IMR-90 (cell line): Measurements from ENCODE around the gene C10orf120. TPM values are rescaled to one million over a fixed set of nuclear protein-coding genes. Genes with fewer than 3 reads are reported as not detected.

Experiments used
- ATAC-seq: fragments of 200-7000 bp; cut with Tn5 transposase; 2 replicates; pipeline ENCODE4 v1.9.1; 2020; ENCODE audit warnings: low read depth, mild to moderate bottlenecking, moderate library complexity
- BruUV-seq: library from RNA; stranded (reverse); fragments of 400-500 nt; replicated peaks from 2 replicates; lab custom pipeline; 2021; lab: Mats Ljungman, UMichigan
- CTCF ChIA-PET: fragments of 300-600 bp; formaldehyde crosslinking; extraction: SDS; loops from one replicate; lab custom pipeline; 2021; ENCODE audit warnings: antibody characterized with exemption; lab: Yijun Ruan, JAX
- POLR2A ChIA-PET: fragments of 300-600 bp; sonication (Branson Sonifier 250); formaldehyde crosslinking; loops from one replicate; lab custom pipeline; 2022; ENCODE audit warnings: antibody characterized with exemption; ENCODE audit not compliant: unreplicated experiment; lab: Charles Lee
- DNase-seq: peaks from one replicate; pipeline ENCODE4 v3.0.0; 2013
- H2AFZ ChIP-seq: replicated peaks from 2 replicates; pipeline ENCODE3; 2013; ENCODE audit warnings: low read length, mild to moderate bottlenecking; ENCODE audit not compliant: poor library complexity
- H2AK5ac ChIP-seq: 2 replicates; pipeline ENCODE4 v1.6.1; 2013; ENCODE audit warnings: low read depth, low read length, inconsistent platforms
- H2AK9ac ChIP-seq: replicated peaks from 2 replicates; pipeline ENCODE3; 2013; ENCODE audit warnings: mild to moderate bottlenecking, low read depth, low read length, moderate library complexity; ENCODE audit not compliant: poor library complexity
- H2BK120ac ChIP-seq: 2 replicates; pipeline ENCODE4 v1.6.1; 2013; ENCODE audit warnings: low read depth, low read length, inconsistent platforms
- H2BK15ac ChIP-seq: 3 replicates; pipeline ENCODE4 v1.6.1; 2013; ENCODE audit warnings: low read depth, low read length, inconsistent platforms
- H2BK20ac ChIP-seq: 2 replicates; pipeline ENCODE4 v1.6.1; 2013; ENCODE audit warnings: low read depth, mild to moderate bottlenecking, inconsistent platforms, low read length, moderate library complexity
- H2BK5ac ChIP-seq: 2 replicates; pipeline ENCODE4 v1.6.1; 2013; ENCODE audit warnings: mild to moderate bottlenecking, low read depth, low read length, inconsistent platforms; ENCODE audit not compliant: poor library complexity, severe bottlenecking
- H3K14ac ChIP-seq: replicated peaks from 2 replicates; pipeline ENCODE4 v1.6.1; 2013; ENCODE audit warnings: low read depth, low read length, inconsistent platforms
- H3K18ac ChIP-seq: 2 replicates; pipeline ENCODE4 v1.6.1; 2013; ENCODE audit warnings: low read depth, low read length, control low read depth
- H3K23ac ChIP-seq: 2 replicates; pipeline ENCODE4 v1.6.1; 2013; ENCODE audit warnings: low read depth, low read length, inconsistent platforms
- H3K27ac ChIP-seq: 2 replicates; pipeline ENCODE4 v1.5.1; 2013; ENCODE audit warnings: mild to moderate bottlenecking, control low read depth, low read length; ENCODE audit not compliant: insufficient read depth
- H3K27me3 ChIP-seq: 2 replicates; pipeline ENCODE4 v1.6.1; 2013; ENCODE audit warnings: low read length; ENCODE audit not compliant: control insufficient read depth, insufficient read depth
- H3K36me3 ChIP-seq: 2 replicates; pipeline ENCODE4 v1.6.1; 2013; ENCODE audit warnings: low read length, mixed read lengths; ENCODE audit not compliant: control insufficient read depth, insufficient read depth
- H3K4ac ChIP-seq: 2 replicates; pipeline ENCODE4 v1.6.1; 2013; ENCODE audit warnings: low read depth, low read length, inconsistent platforms
- H3K4me1 ChIP-seq: 2 replicates; pipeline ENCODE4 v1.6.1; 2013; ENCODE audit warnings: low read length, mixed read lengths; ENCODE audit not compliant: control insufficient read depth, insufficient read depth
- H3K4me2 ChIP-seq: 2 replicates; pipeline ENCODE4 v1.6.1; 2013; ENCODE audit warnings: low read depth, mild to moderate bottlenecking, control low read depth, low read length, moderate library complexity
- H3K4me3 ChIP-seq: 2 replicates; pipeline ENCODE4 v1.5.1; 2013; ENCODE audit warnings: low read depth, mild to moderate bottlenecking, control low read depth, low read length, moderate library complexity; ENCODE audit not compliant: insufficient read depth
- H3K56ac ChIP-seq: 2 replicates; pipeline ENCODE4 v1.6.1; 2013; ENCODE audit warnings: low read length, inconsistent platforms; ENCODE audit not compliant: insufficient read depth; ENCODE audit errors: extremely low read depth
- H3K79me1 ChIP-seq, 2 experiments: 2 replicates each; pipeline ENCODE4 v1.6.1; 2013; ENCODE audit warnings: low read length in 2 of 2, inconsistent platforms in 1 of 2, low read depth in 1 of 2
- H3K9ac ChIP-seq: 2 replicates; pipeline ENCODE4 v1.6.1; 2013; ENCODE audit warnings: low read depth, low read length, control low read depth
- H3K9me1 ChIP-seq: 2 replicates; pipeline ENCODE4 v1.6.1; 2013; ENCODE audit warnings: low read length, inconsistent platforms; ENCODE audit not compliant: insufficient read depth
- H3K9me3 ChIP-seq: 2 replicates; pipeline ENCODE4 v1.6.1; 2013; ENCODE audit warnings: low read length; ENCODE audit not compliant: control insufficient read depth, insufficient read depth
- H4K20me1 ChIP-seq: 2 replicates; pipeline ENCODE4 v1.6.1; 2013; ENCODE audit warnings: low read length, inconsistent platforms; ENCODE audit not compliant: insufficient read depth
- H4K5ac ChIP-seq: 2 replicates; pipeline ENCODE4 v1.6.1; 2013; ENCODE audit warnings: mild to moderate bottlenecking, low read depth, low read length, control low read depth
- H4K8ac ChIP-seq, 2 experiments: 2 replicates each; pipeline ENCODE4 v1.6.1; 2013; ENCODE audit warnings: low read depth in 2 of 2, low read length in 2 of 2, control low read depth in 1 of 2, inconsistent platforms in 1 of 2
- H4K91ac ChIP-seq: 2 replicates; pipeline ENCODE4 v1.6.1; 2013; ENCODE audit warnings: low read depth, low read length, inconsistent platforms; ENCODE audit not compliant: insufficient read depth
- BHLHE40 ChIP-seq: fragments of 150-350 bp; IDR thresholded peaks from 2 replicates; pipeline ENCODE4 v1.6.1; 2016; ENCODE audit warnings: mild to moderate bottlenecking, low read depth, low read length
- CEBPB ChIP-seq: IDR thresholded peaks from 2 replicates; pipeline ENCODE4 v1.6.1; 2012; ENCODE audit warnings: low read depth, low read length, improper control_type of control experiment
- CHD1 ChIP-seq: IDR thresholded peaks from 2 replicates; pipeline ENCODE4 v1.6.1; 2012; ENCODE audit warnings: low read depth, low read length, improper control_type of control experiment
- ELK1 ChIP-seq: fragments of 150-350 bp; IDR thresholded peaks from 2 replicates; pipeline ENCODE4 v1.6.1; 2016; ENCODE audit warnings: low read depth, mild to moderate bottlenecking, low read length, moderate library complexity, borderline replicate concordance
- FOS ChIP-seq: fragments of 150-350 bp; IDR thresholded peaks from 2 replicates; pipeline ENCODE4 v1.6.1; 2016; ENCODE audit warnings: low read depth, low read length
- MAFK ChIP-seq: IDR thresholded peaks from 2 replicates; pipeline ENCODE4 v1.6.1; 2012; ENCODE audit warnings: low read depth, low read length, improper control_type of control experiment
- MAZ ChIP-seq: IDR thresholded peaks from 2 replicates; pipeline ENCODE4 v1.6.1; 2012; ENCODE audit warnings: low read depth, mild to moderate bottlenecking, low read length, improper control_type of control experiment, moderate library complexity, borderline replicate concordance
- MXI1 ChIP-seq: IDR thresholded peaks from 2 replicates; pipeline ENCODE4 v1.6.1; 2012; ENCODE audit warnings: low read depth, mild to moderate bottlenecking, low read length, moderate library complexity, borderline replicate concordance
- NFE2L2 ChIP-seq: fragments of 150-350 bp; IDR thresholded peaks from 2 replicates; pipeline ENCODE4 v1.6.1; 2016; ENCODE audit warnings: low read depth, mild to moderate bottlenecking, low read length
- POLR2A ChIP-seq: IDR thresholded peaks from 2 replicates; pipeline ENCODE4 v1.6.1; 2012; ENCODE audit warnings: mild to moderate bottlenecking, low read depth, low read length
- RAD21 ChIP-seq: IDR thresholded peaks from 2 replicates; pipeline ENCODE4 v1.6.1; 2012; ENCODE audit warnings: low read length, improper control_type of control experiment
- RCOR1 ChIP-seq: IDR thresholded peaks from 2 replicates; pipeline ENCODE4 v1.6.1; 2012; ENCODE audit warnings: mild to moderate bottlenecking, low read length, improper control_type of control experiment; ENCODE audit not compliant: insufficient replicate concordance
- RFX5 ChIP-seq: IDR thresholded peaks from 2 replicates; pipeline ENCODE4 v1.8.0; 2012; ENCODE audit warnings: low read depth, mild to moderate bottlenecking, low read length, moderate library complexity
- SMC3 ChIP-seq: fragments of 150-350 bp; IDR thresholded peaks from 2 replicates; pipeline ENCODE4 v1.6.1; 2016; ENCODE audit warnings: low read depth, mild to moderate bottlenecking, antibody characterized with exemption, low read length, moderate library complexity
- WGBS, 2 experiments: methylation state at CpG; one replicate each; pipeline versions ENCODE4 v1.1.5 to v1.1.7; 2013; ENCODE audit warnings: missing lambda C conversion rate in 2 of 2; ENCODE audit not compliant: insufficient read length in 1 of 2; ENCODE audit errors: extremely low coverage in 2 of 2; 5-methylcytosine and 5-hydroxymethylcytosine counted together
- dilution Hi-C: fragments of 300-500 bp; cut with HindIII; formaldehyde crosslinking; loops from one replicate; pipeline ENCODE4 v1.14.3; 2018; ENCODE audit warnings: low sequenced_read_pairs; ENCODE audit not compliant: unreplicated experiment
- in situ Hi-C: fragments of 300-500 bp; cut with MboI; formaldehyde crosslinking; loops from 3 replicates; pipeline ENCODE4 v1.14.3; 2019; ENCODE audit warnings: low sequenced_read_pairs, inconsistent platforms, mixed read lengths
- intact Hi-C: fragments of 100-400 bp; cut with micrococcal nuclease; formaldehyde crosslinking; loops from 2 replicates; pipeline ENCODE4 v1.10.0; 2022
- polyA plus RNA-seq, 3 experiments: library from polyadenylated mRNA; depleted of rRNA; stranded (reverse); fragments of >200 nt; gene quantifications; 2 replicates each; pipeline ENCODE4 v1.2.3, GENCODE V29; 2012; ENCODE audit warnings: low replicate concordance in 1 of 3
- total RNA-seq: library from RNA; depleted of rRNA; stranded (reverse); fragments of >200 nt; gene quantifications from 2 replicates; pipeline ENCODE4 v1.2.3, GENCODE V29; 2012
- TF ChIP-seq, protein P1 (sequence below): conservative IDR thresholded peaks from 2 replicates; pipeline ENCODE4 v1.5.1; 2012; ENCODE audit warnings: mild to moderate bottlenecking, low read depth, low read length, improper control_type of control experiment
- TF ChIP-seq, protein P2 (sequence below): fragments of 150-350 bp; IDR thresholded peaks from 2 replicates; pipeline ENCODE4 v1.6.1; 2017; ENCODE audit warnings: mild to moderate bottlenecking, antibody characterized with exemption, low read length, low read depth

Gene C10orf120
- total and polyA plus RNA-seq, 2 of the 4 experiments (the other 2 are of a cell fraction): not detected

GRCh38 chr10:122682522-122682921 lies 17.1 kb downstream of the C10orf120 start:
- H4K5ac ChIP-seq: no peak overlapping the region
- BruUV-seq: no TSS peak
- H2AFZ ChIP-seq: no peak overlapping the region
- no peaks in the 10 kb centered on the region for H3K9me3 ChIP-seq
- H4K20me1 ChIP-seq: no peaks in the 10 kb centered on the region
- TF ChIP-seq, protein P1, sequence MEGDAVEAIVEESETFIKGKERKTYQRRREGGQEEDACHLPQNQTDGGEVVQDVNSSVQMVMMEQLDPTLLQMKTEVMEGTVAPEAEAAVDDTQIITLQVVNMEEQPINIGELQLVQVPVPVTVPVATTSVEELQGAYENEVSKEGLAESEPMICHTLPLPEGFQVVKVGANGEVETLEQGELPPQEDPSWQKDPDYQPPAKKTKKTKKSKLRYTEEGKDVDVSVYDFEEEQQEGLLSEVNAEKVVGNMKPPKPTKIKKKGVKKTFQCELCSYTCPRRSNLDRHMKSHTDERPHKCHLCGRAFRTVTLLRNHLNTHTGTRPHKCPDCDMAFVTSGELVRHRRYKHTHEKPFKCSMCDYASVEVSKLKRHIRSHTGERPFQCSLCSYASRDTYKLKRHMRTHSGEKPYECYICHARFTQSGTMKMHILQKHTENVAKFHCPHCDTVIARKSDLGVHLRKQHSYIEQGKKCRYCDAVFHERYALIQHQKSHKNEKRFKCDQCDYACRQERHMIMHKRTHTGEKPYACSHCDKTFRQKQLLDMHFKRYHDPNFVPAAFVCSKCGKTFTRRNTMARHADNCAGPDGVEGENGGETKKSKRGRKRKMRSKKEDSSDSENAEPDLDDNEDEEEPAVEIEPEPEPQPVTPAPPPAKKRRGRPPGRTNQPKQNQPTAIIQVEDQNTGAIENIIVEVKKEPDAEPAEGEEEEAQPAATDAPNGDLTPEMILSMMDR: no peak
- TF ChIP-seq, protein P2, sequence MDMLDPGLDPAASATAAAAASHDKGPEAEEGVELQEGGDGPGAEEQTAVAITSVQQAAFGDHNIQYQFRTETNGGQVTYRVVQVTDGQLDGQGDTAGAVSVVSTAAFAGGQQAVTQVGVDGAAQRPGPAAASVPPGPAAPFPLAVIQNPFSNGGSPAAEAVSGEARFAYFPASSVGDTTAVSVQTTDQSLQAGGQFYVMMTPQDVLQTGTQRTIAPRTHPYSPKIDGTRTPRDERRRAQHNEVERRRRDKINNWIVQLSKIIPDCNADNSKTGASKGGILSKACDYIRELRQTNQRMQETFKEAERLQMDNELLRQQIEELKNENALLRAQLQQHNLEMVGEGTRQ: no peak
- TF ChIP-seq POLR2A (no peak), BHLHE40 (no peak), MXI1 (no peak), MAZ (no peak), CHD1 (no peak), RAD21 (no peak), SMC3 (no peak), FOS (no peak), CEBPB (no peak), MAFK (no peak), ELK1 (no peak), NFE2L2 (no peak), RFX5 (no peak), RCOR1 (no peak)
- DNase-seq (no peak), ATAC-seq (no peak)
- no peak overlapping the region for H2BK5ac ChIP-seq
- H2BK120ac ChIP-seq: no peak overlapping the region
- H4K91ac ChIP-seq: no peak overlapping the region
- H3K4me1 ChIP-seq: no peaks in the 10 kb centered on the region
- H3K27me3 ChIP-seq: no peaks in the 10 kb centered on the region
- no peak overlapping the region for H2BK20ac ChIP-seq
- dilution Hi-C loops: no loop called here
- H2AK9ac ChIP-seq: no peak overlapping the region
- no peak overlapping the region for H3K4me2 ChIP-seq
- CTCF ChIA-PET: no interaction called here
- no peak overlapping the region for H4K8ac ChIP-seq
- no peak overlapping the region for H2BK15ac ChIP-seq
- intact Hi-C loops: no loop called here
- no peak overlapping the region for H3K18ac ChIP-seq
- in situ Hi-C loops: no loop called here
- no peak overlapping the region for H3K4ac ChIP-seq
- H3K23ac ChIP-seq: no peak overlapping the region
- no peaks in the 10 kb centered on the region for H3K36me3 ChIP-seq
- H2AK5ac ChIP-seq: no peak overlapping the region
- H3K9ac ChIP-seq: no peak overlapping the region
- H3K27ac ChIP-seq: no peak overlapping the region
- no peaks in the 10 kb centered on the region for H3K9me1 ChIP-seq
- no peak overlapping the region for H3K4me3 ChIP-seq
- no CpG with 5 or more reads among the region's 5 CpGs for WGBS, 2 experiments
- H3K79me1 ChIP-seq: no peaks in the 10 kb centered on the region
- POLR2A ChIA-PET: no interaction called here
- no peak overlapping the region for H3K14ac ChIP-seq
- H3K56ac ChIP-seq: no peak overlapping the region
